DND-41 (cell line): ENCODE data around the gene SCAMP3.

Experiments used
- CTCF ChIP-seq: IDR thresholded peaks from 2 replicates; pipeline ENCODE4 v1.5.1; 2012; ENCODE audit warnings: borderline replicate concordance, low read length, moderate library complexity, mild to moderate bottlenecking; ENCODE audit not compliant: poor library complexity, severe bottlenecking; ENCODE audit errors: extremely low read depth
- EZH2 ChIP-seq: IDR thresholded peaks from 3 replicates; pipeline ENCODE4 v1.6.1; 2012; ENCODE audit warnings: borderline replicate concordance, low read depth, mild to moderate bottlenecking, moderate library complexity, low read length, inconsistent platforms; ENCODE audit not compliant: severe bottlenecking

GRCh38 chr1:155295183-155295941, 33.2 kb upstream of the SCAMP3 start:
- TF ChIP-seq CTCF (no peak), EZH2 (no peak)
